Islet of Langerhans (tissue), 1 donor: ENCODE results near the gene CMKLR1.

ENCODE experiments used
- FAIRE-seq: peaks from one replicate; lab custom pipeline; 2011; peaks lifted over from hg19 to GRCh38; lab: Jason Lieb, UNC

CMKLR1 gene

DNA sequence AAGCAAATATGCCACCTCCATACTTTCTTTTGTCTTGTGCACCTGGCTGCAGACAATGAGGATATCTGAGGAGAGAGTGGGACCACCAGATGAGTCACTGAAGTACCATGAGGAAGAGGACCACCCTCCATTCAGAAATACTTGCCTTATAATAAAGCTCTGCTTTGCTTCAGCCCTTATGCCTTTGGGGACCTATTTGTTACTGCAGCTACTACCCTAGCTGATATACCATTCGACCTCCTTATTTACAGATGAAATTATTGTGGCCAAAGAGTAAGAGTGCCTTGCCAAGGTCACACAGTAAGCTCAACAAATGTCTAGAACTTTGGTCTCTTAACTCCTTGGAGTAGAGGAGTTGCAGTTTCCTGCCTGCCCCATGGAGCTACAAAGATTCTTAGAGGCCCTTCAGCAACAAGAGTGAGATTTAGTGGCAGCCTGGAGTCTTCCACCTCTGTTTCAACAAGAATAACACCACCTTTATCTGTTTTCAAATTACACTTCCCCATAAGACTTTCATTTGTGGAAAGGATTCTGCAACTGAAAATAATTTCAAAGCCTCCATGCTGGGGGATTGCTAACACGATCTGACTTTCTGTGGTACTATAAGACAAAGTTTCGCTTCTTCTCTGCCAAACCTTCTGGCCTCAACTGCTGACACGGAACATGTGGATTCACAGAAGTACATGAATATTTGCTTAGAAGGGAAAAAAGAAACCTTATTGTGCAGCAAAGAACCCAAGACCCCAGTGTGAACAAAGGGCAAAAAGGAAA is 3.6 kb downstream of the CMKLR1 start:
- FAIRE-seq: no peak

DNA sequence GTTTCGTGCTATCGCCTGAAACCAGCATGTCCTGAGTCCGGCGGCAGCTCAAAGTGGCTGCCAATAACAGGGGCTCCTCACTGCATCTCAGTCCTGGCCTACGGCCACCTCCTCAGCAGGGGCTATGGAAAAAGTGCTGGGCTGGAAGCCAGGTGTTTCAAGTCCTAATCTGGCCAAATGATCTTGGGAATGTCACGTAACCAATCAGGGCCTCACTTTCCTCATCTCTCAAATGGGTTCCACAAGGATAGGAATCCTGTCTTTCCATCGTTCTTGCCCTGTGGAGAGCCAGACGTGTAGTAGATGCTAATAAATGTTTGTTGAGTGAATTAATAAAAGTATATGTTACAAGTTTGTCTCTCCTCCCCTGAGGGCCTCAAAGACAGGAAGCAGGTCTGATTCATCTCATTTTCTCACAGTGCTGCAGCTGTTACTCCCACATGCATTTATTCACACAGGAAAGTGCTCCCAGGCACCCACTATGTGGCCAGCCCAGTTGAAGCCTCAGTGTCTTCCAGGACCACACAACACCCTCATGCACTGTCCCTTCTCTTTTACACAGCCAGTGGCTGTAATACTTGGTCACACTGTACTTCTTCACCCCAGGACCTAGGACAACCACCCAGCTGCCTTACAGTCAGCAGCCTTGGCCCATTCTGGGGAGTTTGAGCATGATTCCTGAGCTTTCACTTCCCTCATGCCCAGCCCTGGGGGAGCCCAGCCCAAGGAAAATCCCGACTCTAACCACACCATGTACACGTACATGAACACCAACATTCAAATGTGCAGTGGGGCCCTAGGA is 5.0 kb downstream of the CMKLR1 start:
- no peak for FAIRE-seq

DNA sequence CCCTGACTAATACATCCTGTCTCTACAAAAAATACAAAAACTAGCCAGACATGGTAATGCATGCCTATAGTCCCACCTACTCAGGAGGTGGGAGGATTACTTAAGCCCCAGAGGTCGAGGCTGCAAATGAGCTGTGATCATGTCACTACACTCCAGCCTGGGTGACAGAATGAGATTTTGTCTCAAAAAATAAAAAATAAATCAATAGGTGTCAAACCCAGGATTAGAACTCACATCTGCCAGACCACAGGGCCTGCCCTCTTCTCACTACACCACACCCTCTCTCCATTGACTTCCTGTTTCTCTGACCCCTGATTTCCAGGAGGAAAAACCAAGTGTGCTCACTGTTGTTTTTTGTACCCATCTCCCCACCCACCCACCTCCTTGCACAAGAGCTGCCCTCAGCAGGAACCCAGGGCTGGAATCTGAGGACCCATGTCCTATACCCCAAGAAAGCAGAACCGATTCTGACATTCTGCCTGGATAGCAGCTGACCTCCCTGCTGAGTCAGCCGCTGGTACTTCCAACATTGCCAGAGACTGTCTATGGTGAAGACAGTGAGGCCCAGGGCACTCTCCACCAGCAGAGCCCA is 6.2 kb downstream of the CMKLR1 start:
- no peak for FAIRE-seq

DNA sequence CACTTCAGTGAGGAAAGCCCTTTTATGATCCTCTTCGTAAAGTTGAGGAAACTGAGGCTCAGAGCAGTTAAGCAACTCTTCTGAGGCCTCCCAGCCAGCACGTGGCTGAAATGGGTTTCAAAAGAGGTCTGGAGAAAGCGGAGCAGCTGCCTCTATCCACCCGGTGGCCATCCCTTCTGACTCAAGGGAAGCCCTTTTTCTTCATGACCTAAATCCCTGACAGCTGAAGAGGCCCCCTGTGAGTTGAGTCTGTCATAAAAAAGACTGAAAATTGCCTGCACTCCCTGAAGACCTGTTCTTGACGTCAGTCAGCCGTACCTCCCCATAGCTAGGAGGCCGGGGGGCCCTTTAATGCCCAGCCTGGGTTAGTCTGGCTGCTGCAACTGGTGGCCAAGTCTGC is 10.7 kb downstream of the CMKLR1 start:
- no peak for FAIRE-seq

DNA sequence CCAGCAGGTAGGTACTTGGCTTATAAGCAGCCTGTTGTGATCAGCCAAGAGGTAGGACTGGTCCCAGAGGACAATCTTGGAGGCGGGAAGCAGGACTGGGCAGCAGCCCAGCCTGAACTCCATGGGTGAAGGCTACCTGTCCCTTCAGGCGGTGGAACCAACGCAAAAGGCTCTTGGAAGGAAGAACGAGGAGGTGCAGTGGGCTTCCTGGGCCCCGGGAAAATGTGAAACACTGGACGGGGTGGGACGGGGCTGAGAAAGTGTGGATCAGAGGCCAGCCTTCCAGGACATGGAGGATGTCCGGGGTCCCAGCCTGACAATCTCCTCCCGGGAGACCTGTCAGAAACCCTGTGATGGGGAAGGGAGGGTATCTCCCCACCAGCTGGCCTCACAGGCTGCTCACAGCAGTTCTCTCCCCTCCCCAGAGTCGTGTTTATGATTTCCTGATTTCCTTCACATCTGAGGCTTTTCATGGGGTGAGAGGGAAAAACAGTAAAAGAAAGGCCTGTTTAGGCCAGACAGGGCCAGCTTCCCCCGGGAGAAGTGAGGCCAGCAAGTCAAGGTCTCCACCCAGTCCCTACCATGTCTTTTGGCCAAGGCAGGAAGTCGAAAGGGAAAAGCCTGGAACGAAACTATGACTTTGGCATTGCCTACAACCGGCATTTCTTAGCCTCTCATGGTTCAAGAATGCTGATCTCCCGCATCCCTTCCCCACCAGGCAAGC is 11.3 kb downstream of the CMKLR1 start:
- FAIRE-seq: no peak

DNA sequence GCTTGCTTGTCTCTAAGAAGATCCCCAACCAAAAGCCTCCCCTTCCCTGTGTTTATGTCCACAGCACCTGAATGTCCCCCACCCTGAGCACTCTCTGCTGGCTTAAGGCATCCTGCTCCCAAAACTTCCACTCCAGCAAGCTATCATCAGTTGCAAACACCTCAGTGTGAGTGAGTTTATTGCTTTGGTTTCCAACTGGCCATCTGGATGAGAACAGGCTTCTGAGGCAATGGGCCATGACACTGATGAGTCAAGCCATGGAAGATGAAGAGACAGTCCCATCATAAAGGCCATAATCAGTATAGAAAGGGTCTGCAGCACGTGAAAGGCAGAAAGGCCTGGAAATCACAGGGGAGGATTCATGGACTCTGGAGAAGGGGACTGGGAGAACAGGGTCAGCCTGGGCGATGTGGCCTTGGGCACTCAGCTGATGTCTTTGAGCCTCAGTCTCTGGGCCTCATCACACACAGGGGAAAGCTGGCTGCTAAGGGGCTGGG is 12.8 kb downstream of the CMKLR1 start:
- FAIRE-seq: no peak

DNA sequence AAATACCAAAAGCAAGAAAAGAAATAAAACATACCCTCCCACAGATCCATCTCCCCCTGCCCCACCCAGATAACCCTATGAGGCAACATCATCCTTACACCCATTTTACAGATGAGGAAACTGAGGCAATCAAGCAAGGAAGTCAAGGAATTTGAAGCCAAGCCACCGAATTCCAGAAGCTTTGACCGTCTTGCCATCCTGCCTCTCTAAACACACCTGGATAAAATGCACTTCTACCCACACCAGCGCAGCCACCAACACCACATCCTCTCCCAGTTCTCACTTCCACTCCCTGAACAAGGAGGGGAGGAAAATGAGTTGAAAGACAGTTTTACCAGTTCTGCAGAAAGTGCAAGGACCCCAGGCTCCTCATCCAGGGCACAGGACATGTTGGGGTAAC is 13.6 kb downstream of the CMKLR1 start:
- FAIRE-seq: no peak

DNA sequence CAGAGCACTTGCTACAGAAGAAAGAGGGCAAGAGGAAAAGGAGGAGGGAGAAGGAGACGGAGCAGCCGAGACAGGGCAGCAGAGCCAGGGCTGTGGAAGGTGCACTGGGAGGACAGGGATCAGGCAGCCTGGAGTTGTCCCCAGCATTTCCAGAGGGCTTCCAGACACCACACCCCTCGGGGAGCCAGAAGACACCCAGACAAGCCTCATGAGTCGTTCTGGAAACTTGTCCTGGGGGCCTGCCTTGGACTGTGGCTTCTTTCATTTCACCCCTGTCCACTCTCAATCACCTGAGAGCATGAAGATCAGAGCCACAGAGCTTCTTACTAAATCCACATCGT is 14.1 kb downstream of the CMKLR1 start:
- FAIRE-seq: no peak

DNA sequence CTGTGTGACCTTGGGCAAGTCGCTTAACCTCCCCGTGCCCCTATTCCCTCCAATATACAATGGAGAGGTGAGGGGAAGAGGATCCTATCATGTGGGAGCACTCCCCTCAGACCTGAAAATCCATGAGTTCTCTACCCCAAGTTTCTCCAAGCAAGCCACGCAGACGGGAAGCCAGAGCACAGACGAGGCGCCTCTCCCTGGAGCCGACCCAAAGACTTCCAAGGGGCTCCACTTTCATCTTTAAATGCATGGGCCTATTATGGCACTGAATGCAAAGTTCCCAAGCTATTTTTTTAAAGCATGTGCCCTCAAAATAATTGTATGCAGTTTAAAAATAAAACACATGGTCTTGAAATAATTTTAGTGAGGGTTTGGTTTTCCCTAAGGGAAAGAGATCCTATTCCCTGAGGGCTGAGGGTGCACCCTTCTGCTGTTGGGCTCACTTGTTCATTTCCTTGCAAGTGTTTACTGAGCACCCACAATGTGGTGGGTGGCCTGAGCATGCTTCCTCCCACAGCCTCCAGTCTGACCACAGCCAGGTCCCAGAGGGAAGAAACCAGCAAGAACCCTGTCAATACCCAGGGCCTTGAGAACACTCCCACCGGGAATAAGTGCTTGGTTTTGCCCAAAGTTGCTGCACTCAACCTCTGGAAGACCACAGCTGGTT is 14.6 kb downstream of the CMKLR1 start:
- no peak for FAIRE-seq

DNA sequence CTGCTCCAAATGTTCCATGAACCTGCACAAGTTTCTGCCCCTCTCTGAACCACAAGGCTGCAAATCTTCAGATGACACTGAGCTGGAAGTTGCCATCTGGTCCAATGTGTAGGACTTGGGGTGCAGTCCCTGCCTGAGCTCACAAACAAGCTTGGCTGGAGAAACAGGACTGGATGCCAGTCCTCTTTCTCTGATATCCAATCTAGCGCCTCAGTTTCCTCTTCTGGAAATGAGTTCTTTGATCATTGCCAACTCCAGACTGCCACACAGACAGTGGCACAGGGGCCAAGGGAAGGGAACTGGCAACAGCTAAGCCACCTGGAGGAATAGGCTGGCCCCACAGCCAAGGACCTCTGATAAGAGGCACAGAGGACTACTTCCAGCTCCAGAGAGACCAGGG is 15.5 kb downstream of the CMKLR1 start:
- no peak for FAIRE-seq

DNA sequence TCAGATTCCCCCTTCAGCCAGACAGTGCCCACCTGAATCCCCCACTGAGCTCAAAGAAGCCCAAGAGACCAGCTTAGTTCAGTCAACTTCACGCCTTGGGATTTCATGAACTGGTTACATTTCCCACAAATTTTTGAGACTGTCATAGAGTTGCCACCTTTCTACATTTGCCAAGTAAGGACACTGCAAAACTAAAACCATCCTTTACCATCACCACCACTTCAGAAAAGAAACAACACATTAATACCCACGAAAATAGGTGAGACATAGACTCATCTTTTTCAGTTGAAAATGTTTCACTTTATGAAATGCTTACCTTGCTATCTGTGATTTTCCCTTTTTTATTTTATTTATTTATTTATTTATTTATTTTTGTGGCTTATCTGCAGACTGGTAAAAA is 16.1 kb downstream of the CMKLR1 start:
- no peak for FAIRE-seq

DNA sequence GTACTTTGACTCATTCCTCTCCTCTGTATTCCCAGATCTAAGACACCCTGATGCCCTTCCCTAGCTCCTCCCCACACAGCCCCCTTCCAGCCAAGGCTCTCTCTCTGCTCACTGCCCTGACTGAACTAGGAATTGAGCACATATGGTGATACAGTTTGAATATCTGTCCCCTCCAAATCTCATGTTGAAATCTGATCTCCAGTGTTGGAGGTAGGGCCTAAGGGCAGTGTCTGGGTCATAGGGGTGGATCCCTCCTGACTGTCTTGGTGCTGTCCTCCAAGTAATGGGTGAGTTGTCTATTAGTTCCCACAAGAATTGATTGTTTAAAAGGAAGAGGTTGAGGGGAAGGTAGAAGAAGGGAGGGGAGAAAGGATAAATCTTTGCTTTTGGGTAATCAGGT is 17.4 kb downstream of the CMKLR1 start:
- FAIRE-seq: no peak

DNA sequence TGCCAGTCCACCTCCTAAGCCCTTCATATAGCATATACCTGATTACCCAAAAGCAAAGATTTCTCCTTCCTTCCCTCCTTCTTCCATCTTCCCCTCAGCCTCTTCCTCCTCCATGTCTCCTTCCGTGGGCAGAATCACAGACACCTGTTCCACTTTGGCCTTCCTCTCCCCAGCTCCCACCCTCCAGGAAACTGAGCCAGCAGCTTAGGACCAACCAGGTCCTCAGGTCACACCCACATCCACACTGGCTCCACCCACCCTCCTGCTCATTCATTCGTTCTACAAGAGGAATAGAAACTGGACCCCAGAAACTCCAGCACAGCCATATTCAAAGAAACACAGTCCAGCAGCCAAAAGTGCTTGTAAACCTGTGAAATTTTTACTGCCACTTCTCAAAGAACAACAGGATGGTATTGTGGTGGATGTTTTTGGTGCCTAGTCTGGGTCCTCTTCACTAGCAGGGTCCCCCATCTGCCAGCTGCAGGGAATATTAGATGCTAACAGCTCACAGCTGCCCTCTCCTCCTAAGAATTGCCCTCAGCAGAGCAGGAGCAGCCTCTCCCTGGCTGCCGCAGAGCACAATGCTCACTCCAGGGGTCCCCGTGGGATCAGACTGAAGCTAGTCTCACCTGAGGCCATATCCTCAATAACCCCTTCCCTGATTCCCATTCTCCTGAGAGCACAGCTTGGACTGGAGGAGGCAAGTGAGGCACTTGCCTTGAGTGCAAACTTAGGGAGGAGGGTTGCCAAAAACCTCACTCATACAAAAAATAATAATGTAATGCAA is 18.4 kb downstream of the CMKLR1 start:
- no peak for FAIRE-seq

DNA sequence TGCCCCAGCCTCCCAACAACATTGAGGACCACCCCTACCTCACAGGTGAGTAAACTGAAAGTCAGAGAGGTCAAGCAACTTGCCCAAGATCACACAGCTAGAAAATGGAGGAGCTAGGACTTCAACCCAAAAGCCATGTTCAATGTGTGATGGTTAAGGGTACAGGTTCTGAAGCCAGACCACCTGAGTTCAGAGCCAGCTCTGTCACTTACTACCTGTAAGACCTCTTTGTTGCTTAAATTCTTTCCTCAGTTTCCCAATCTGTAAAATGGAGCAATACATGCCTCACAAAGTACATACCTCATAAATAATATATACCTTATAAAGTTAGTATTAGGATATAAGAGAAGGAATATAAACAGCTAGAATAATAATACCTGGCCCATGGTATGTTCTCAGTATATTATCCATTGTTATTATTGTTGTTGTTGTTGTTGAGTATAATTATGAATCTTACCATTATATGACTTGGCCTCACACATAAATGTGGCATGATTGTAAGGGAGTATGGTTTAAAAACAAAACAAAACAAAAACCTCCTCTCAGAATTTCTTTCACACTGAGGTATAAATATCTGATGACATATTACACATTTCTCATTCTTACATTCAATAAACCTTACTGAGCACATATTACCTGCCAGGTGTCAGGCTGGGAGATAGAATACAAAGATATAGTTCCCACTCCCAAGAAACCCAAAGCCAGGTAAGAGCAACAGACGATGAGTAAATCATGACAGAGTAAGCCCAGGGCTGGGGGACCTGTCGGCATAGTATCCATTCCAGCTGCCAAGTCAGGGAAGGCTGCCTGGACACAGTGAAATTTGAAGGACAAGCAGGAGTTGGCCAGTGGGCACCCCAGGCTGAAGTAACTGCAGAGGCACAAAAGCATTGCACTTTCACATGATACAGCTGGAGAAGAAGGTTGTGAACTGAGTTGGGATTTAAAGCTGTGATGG is 19.6 kb downstream of the CMKLR1 start:
- FAIRE-seq: no peak

DNA sequence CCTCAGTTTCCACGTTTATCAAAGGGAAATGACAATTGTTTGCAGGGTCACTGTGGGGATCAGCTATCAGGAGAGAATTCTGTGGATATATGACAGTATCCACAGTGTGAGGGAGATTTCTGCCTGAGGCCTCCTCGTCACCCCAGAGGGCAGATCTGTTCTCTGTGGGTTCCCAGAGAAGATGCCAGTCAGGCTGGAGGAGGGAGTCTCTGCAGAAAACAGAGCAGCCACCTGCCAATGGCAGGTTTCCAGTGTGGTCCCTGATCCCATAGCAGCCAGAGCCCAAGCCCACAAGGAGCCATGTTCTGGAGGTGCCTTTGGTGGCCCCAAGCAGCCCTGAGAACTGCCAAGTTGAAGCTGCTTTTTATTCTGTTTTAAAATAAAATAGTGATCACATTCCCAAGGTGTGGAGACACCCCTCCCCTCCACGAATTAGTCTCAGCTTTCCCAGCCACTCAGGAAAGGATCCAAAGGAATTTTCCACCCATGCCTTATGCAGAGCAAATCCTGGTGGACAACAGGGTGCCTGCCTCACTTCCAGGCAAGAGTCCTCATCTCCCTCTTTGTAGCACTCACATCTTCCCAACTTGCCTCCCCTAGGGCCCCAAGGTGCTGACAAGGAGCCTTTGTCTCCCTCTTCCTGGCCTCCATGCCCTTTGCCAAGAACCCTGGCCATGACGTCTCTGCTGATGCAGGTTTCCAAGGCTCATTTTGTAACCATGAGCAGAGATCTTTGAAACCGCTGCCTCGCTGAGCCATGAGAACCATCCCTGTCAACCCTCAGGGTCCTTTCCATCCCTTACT is 20.4 kb downstream of the CMKLR1 start:
- no peak for FAIRE-seq

DNA sequence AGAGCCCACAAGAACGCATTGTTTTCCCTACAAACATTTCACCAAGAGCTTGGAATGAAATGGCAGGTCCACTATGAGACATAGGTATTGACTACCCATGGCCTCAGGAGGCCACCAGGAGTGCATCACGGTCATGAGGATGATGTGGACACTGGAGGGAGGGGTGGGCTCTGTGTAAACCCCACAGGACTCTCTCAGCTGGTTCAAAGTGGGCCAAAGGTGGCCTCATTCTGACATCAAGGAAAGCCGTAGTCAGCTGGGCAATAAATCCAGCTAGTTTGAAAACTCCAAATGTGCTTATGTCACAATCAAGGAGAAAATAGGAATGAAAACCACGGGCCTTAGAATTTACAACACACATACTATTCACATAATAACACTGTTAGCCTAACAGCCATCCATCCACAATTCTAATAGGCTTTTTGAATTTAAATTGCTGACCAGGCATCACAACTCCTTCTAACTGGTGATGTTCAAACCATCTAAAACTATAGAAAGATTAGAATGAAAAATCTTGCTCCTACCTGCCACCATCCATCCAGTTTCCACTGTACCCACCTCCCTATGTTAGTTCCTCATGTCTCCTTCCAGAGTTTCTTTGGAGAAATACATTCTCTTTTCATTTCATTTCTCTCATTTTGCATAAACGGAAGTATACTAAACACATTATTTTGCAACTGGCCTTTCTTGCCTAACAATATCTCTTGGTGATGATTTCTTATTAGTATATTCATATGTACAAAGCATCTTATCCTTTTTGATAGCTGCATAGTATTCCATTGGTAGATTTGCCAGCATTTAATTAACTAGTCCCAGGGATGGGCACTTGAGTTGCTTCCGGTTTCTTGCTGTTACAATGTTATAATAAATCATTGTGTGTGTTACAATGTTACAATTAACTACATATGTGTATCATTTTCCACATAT is 21.5 kb downstream of the CMKLR1 start:
- no peak for FAIRE-seq

DNA sequence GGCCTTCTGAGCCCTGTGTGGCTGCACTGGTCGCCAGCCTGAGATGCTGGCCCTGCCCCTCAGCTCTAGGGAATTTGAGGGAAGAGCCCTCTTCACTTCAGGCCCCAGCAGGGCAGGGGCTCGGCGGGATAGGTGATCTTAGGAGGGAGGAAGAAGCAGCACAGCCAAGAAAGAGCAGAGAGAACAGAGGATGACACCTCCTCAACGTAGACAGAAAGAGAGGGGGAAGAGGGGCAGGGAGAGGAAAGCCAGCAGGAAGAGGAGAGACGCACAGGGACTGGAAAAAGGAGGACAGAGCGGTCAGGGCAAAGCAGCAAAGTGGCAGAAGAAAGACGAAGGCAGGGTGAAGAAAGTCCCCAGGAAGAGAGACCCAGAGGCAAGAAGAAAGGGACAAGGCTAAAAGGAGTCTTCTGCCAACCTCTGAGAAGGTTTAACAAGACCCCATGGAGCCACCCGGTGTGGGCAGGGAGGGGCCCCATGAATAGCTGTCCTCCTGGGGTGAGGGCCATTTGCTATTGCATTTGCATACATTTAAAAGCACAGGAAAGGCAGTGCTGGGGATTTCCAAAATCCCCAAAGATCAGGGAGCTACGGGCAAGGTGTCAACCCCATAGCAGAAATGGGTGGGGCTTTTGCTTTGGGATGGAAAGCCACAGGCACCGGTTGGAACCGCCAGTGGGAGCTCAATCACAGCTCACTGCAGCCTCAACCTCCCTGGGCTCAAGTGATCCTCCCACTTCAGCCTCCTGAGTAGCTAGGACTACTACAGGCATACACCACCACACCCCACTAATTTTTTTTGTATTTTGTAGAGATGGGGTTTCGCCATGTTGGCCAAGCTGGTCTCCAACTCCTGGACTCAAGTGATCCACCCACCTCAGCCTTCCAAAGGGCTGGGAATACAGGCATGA is 22.7 kb downstream of the CMKLR1 start:
- no peak for FAIRE-seq
